Endothelial cell of umbilical vein (primary cell): ENCODE results near the gene DLL4. TPM values are rescaled to one million over a fixed set of nuclear protein-coding genes. Genes with fewer than 3 reads are reported as not detected.
A peak's percentile ranks its signal among the peaks of the same experiment; 100 is the strongest.

ENCODE experiments used
- BruUV-seq: library from RNA; stranded (reverse); fragments of 400-500 nt; replicated peaks from 2 replicates; lab custom pipeline; 2021; lab: Mats Ljungman, UMichigan
- CTCF ChIA-PET: fragments of 300-600, 350-600 bp; sonication (Branson Sonifier 250); formaldehyde crosslinking; loops from one replicate; lab custom pipeline; 2021; ENCODE audit warnings: antibody characterized with exemption, inconsistent platforms; lab: Charles Lee
- POLR2A ChIA-PET: fragments of 300-600, 350-600 bp; sonication (Branson Sonifier 250); formaldehyde crosslinking; loops from one replicate; lab custom pipeline; 2021; ENCODE audit warnings: antibody characterized with exemption, inconsistent platforms; lab: Charles Lee
- DNase-seq: peaks from one replicate; pipeline ENCODE4 v3.0.0-alpha.2; 2011; ENCODE audit warnings: low read depth, low spot score
- FAIRE-seq: peaks from 2 replicates; lab custom pipeline; 2011; peaks lifted over from hg19 to GRCh38; lab: Jason Lieb, UNC
- H2AFZ ChIP-seq: 2 replicates; pipeline ENCODE4 v1.6.0; 2012; ENCODE audit warnings: low read depth, low read length, control low read depth, inconsistent platforms
- H3K27ac ChIP-seq: 2 replicates; pipeline ENCODE4 v1.5.1; 2011; ENCODE audit warnings: low read depth, mild to moderate bottlenecking, control low read depth, low read length, moderate library complexity; ENCODE audit not compliant: insufficient read depth
- H3K27me3 ChIP-seq, 2 experiments: 2 replicates each; pipeline versions ENCODE4 v1.6.0 to v1.6.1; 2011; ENCODE audit warnings: low read length in 2 of 2, mixed read lengths in 1 of 2; ENCODE audit not compliant: control insufficient read depth in 2 of 2, insufficient read depth in 2 of 2
- H3K36me3 ChIP-seq, 2 experiments: 2 replicates in 1 of 2; 3 replicates in 1 of 2; pipeline ENCODE4 v1.5.1; 2011; ENCODE audit warnings: low read length in 2 of 2, mild to moderate bottlenecking in 1 of 2, moderate library complexity in 1 of 2; ENCODE audit not compliant: control insufficient read depth in 2 of 2, insufficient read depth in 2 of 2; ENCODE audit errors: extremely low read depth in 1 of 2
- H3K4me1 ChIP-seq: 3 replicates; pipeline ENCODE4 v1.5.1; 2011; ENCODE audit warnings: mild to moderate bottlenecking, low read length; ENCODE audit not compliant: control insufficient read depth, insufficient read depth; ENCODE audit errors: extremely low read depth
- H3K4me2 ChIP-seq: 2 replicates; pipeline ENCODE4 v1.6.1; 2011; ENCODE audit warnings: low read length, control low read depth, mixed read lengths; ENCODE audit not compliant: insufficient read depth
- H3K4me3 ChIP-seq, 3 experiments: fragments of 200-600 bp in 1 of 3; sonication (generic), shearing (Covaris generic) in 1 of 3; replicated peaks in 1 of 3; 2 replicates each; pipeline ENCODE4 v1.5.1; 2011 to 2016; ENCODE audit warnings: control low read depth in 3 of 3, low read length in 3 of 3, mild to moderate bottlenecking in 2 of 3, inconsistent platforms in 1 of 3, low read depth in 1 of 3, moderate library complexity in 1 of 3; ENCODE audit not compliant: insufficient read depth in 1 of 3
- H3K79me2 ChIP-seq: 2 replicates; pipeline ENCODE4 v1.6.0; 2012; ENCODE audit warnings: low read length, inconsistent platforms; ENCODE audit not compliant: control insufficient read depth, insufficient read depth
- H3K9ac ChIP-seq: replicated peaks from 2 replicates; pipeline ENCODE3; 2011; ENCODE audit warnings: low read length, control low read depth; ENCODE audit not compliant: insufficient read depth; ENCODE audit errors: extremely low read depth
- H3K9me1 ChIP-seq: replicated peaks from 3 replicates; pipeline ENCODE4 v1.6.0; 2011; ENCODE audit warnings: mild to moderate bottlenecking, low read length; ENCODE audit not compliant: control insufficient read depth, insufficient read depth; ENCODE audit errors: extremely low read depth
- H3K9me3 ChIP-seq: replicated peaks from 2 replicates; pipeline ENCODE4 v1.5.1; 2012; ENCODE audit warnings: low read length, inconsistent platforms; ENCODE audit not compliant: control insufficient read depth, insufficient read depth
- H4K20me1 ChIP-seq: replicated peaks from 2 replicates; pipeline ENCODE3; 2011; ENCODE audit warnings: mild to moderate bottlenecking, low read length; ENCODE audit not compliant: control insufficient read depth, insufficient read depth; ENCODE audit errors: extremely low read depth
- EZH2 ChIP-seq: IDR thresholded peaks from 2 replicates; pipeline ENCODE4 v1.6.1; 2012; ENCODE audit warnings: borderline replicate concordance, low read depth, mild to moderate bottlenecking, moderate library complexity, low read length, inconsistent platforms; ENCODE audit not compliant: severe bottlenecking
- FOS ChIP-seq: IDR thresholded peaks from 2 replicates; pipeline ENCODE4 v1.6.1; 2011; ENCODE audit warnings: mild to moderate bottlenecking, low read length, moderate library complexity, borderline replicate concordance; ENCODE audit not compliant: insufficient read depth
- JUN ChIP-seq: IDR thresholded peaks from 2 replicates; pipeline ENCODE4 v1.6.1; 2011; ENCODE audit warnings: borderline replicate concordance, low read depth; ENCODE audit not compliant: insufficient read length, insufficient read depth
- POLR2A ChIP-seq: IDR thresholded peaks from 2 replicates; pipeline ENCODE4 v1.6.1; 2012; ENCODE audit warnings: low read depth, mild to moderate bottlenecking, control low read depth, low read length
- POLR2AphosphoS5 ChIP-seq: IDR thresholded peaks from 2 replicates; pipeline ENCODE4 v1.6.1; 2012; ENCODE audit warnings: low read depth, mild to moderate bottlenecking, control low read depth, low read length, moderate library complexity; ENCODE audit not compliant: insufficient read depth
- dilution Hi-C: fragments of 300-500 bp; cut with MboI; formaldehyde crosslinking; loops from one replicate; pipeline ENCODE4 v1.15.0; 2019; ENCODE audit warnings: low sequenced_read_pairs; ENCODE audit not compliant: extremely low pct_ligation_motif_present
- intact Hi-C: fragments of 100-400 bp; cut with micrococcal nuclease; formaldehyde crosslinking; loops from one replicate; pipeline ENCODE4 v1.10.0; 2022
- polyA plus RNA-seq, 4 experiments: library from polyadenylated mRNA; depleted of rRNA in 3 of 4; stranded (reverse) in 3 of 4; unstranded in 1 of 4; fragments of >200 nt; gene quantifications; 2 replicates each; pipeline versions ENCODE4 v1.2.1 to v1.2.3, GENCODE V29; 2011 to 2012; ENCODE audit warnings: missing spikeins in 1 of 4
- total RNA-seq: library from RNA; stranded (reverse); gene quantifications from 2 replicates; pipeline ENCODE4 v1.2.3, GENCODE V29; 2021

Gene DLL4
- total and polyA plus RNA-seq, 2 donors (not counting 3 experiments of a cell fraction or from before 2014, with no cell fraction given) = 55.2 to 57.8 TPM

GRCh38 chr15:40923551-40923950 lies 5.6 kb upstream of the DLL4 start:
- Histone ChIP-seq H3K9me1 (no peaks in the 10 kb centered on the region), H3K4me3 (no peak overlapping the region), H3K36me3 (no peaks in the 10 kb centered on the region), H3K79me2 (no peaks in the 10 kb centered on the region), H3K9ac (no peak overlapping the region), H2AFZ (no peak overlapping the region), H3K4me2 (no peak overlapping the region), H3K4me1 (peaks cover 24% of the 10 kb centered on the region), H3K27ac (no peak overlapping the region), H4K20me1 (no peaks in the 10 kb centered on the region), H3K27me3 (peaks cover 12 to 21% of the 10 kb centered on the region in 2 experiments), H3K9me3 (no peaks in the 10 kb centered on the region)
- dilution Hi-C loops = no loop called here
- FAIRE-seq (no peak), DNase-seq (no peak)
- no peak for TF ChIP-seq POLR2A
- no peak for TF ChIP-seq JUN
- TF ChIP-seq FOS = no peak
- TF ChIP-seq POLR2AphosphoS5 = no peak
- ChIA-PET POLR2A (no interaction called here), CTCF (interaction anchor here (1.0 to 12.4 kb wide), 5 partner anchors 9 to 29 kb away, joined by 3 to 260 read pairs (median 3); partner anchors contain the start of gene VPS18)
- BruUV-seq = no TSS peak
- intact Hi-C loops = no loop called here

DNA sequence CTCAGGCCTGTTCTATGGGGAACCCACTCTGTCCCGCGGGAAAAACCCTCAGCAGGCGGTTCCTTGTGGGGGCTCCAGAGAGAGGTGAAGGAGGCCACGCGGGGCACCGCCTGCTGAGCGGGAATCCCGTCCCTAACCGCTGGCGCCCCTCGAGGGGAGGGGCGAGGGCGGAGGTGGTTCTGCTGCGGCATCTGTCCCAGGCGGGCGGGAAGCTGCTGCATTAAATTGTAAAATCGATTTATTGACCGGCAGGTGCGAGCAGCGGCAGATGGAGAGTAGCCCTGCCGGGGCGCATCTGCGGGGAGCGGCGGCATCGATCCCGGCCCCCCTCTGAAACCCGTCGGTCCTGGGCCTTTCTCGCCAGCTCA lies 3.7 kb upstream of the DLL4 start:
- Histone ChIP-seq H3K79me2 (no peaks in the 10 kb centered on the region), H3K4me2 (no peak overlapping the region), H3K4me1 (peaks cover 17% of the 10 kb centered on the region), H3K36me3 (no peaks in the 10 kb centered on the region), H2AFZ (peak overlapping the region; percentile 30), H3K9me1 (no peaks in the 10 kb centered on the region), H3K27ac (no peak overlapping the region), H3K27me3 (peaks cover 14 to 21% of the 10 kb centered on the region in 2 experiments), H3K9ac (no peak overlapping the region), H3K9me3 (no peaks in the 10 kb centered on the region), H4K20me1 (no peaks in the 10 kb centered on the region), H3K4me3 (no peak overlapping the region)
- DNase-seq (no peak), FAIRE-seq (no peak)
- POLR2A ChIA-PET = no interaction called here
- no TSS peak for BruUV-seq
- intact Hi-C loops (no loop called here), dilution Hi-C loops (no loop called here)
- CTCF ChIA-PET = interaction anchor here (0.8 to 12.4 kb wide), 3 partner anchors 8 to 19 kb away, joined by 4 to 260 read pairs (median 5); no protein-coding TSS in a partner anchor
- TF ChIP-seq EZH2 (no peak), FOS (no peak)
